Esophagus muscularis mucosa (tissue), 3 donors: ENCODE results near the gene ENO1.

Experiments
- POLR2AphosphoS5 ChIP-seq, 2 donors: sonication (generic); formaldehyde crosslinking; IDR thresholded peaks; one replicate each; pipeline ENCODE4 v1.6.1; 2017; ENCODE audit warnings: antibody characterized with exemption in 2 of 2
- TF ChIP-seq, protein P1 (sequence below), 3 experiments: fragments of 200-600 bp in 2 of 3; fragments of 450-650 bp in 1 of 3; sonication (generic) in 2 of 3; IDR thresholded peaks; one replicate each; pipeline ENCODE4 v1.5.1; 2017 to 2019; ENCODE audit warnings: antibody characterized with exemption in 3 of 3, mild to moderate bottlenecking in 2 of 3, moderate library complexity in 1 of 3

DNA sequence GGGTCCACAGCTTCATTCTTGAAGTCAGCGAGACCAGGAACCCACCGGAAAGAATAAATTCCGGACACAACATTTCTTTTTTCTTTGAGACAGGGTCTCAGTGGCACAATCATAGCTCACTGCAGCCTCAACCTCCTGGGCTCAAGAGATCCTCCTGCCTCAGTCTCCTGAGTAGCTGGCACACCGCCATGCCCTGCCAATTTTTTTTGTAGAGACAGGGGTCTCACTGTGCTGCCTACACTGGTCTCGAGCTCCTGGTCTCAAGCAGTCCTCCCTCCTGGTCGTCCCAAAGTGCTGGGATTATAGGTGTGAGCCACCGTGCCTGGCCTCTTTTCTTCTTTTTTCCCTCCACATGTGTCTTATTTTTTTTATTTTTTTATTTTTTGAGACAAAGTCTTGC lies 20.6 kb upstream of the ENO1 start:
- TF ChIP-seq POLR2AphosphoS5 (IDR thresholded peaks at IDR 0.05): no peak
- TF ChIP-seq, protein P1, sequence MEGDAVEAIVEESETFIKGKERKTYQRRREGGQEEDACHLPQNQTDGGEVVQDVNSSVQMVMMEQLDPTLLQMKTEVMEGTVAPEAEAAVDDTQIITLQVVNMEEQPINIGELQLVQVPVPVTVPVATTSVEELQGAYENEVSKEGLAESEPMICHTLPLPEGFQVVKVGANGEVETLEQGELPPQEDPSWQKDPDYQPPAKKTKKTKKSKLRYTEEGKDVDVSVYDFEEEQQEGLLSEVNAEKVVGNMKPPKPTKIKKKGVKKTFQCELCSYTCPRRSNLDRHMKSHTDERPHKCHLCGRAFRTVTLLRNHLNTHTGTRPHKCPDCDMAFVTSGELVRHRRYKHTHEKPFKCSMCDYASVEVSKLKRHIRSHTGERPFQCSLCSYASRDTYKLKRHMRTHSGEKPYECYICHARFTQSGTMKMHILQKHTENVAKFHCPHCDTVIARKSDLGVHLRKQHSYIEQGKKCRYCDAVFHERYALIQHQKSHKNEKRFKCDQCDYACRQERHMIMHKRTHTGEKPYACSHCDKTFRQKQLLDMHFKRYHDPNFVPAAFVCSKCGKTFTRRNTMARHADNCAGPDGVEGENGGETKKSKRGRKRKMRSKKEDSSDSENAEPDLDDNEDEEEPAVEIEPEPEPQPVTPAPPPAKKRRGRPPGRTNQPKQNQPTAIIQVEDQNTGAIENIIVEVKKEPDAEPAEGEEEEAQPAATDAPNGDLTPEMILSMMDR (IDR thresholded peaks at IDR 0.05): no peak
